IMR-90 (cell line): Measurements from ENCODE around the gene STARD4. TPM values are rescaled to one million over a fixed set of nuclear protein-coding genes. Genes with fewer than 3 reads are reported as not detected.

ENCODE experiments used
- ATAC-seq: fragments of 200-7000 bp; cut with Tn5 transposase; 2 replicates; pipeline ENCODE4 v1.9.1; 2020; ENCODE audit warnings: low read depth, mild to moderate bottlenecking, moderate library complexity
- BruUV-seq: library from RNA; stranded (reverse); fragments of 400-500 nt; replicated peaks from 2 replicates; lab custom pipeline; 2021; lab: Mats Ljungman, UMichigan
- CTCF ChIA-PET: fragments of 300-600 bp; formaldehyde crosslinking; extraction: SDS; loops from one replicate; lab custom pipeline; 2021; ENCODE audit warnings: antibody characterized with exemption; lab: Yijun Ruan, JAX
- POLR2A ChIA-PET: fragments of 300-600 bp; sonication (Branson Sonifier 250); formaldehyde crosslinking; loops from one replicate; lab custom pipeline; 2022; ENCODE audit warnings: antibody characterized with exemption; ENCODE audit not compliant: unreplicated experiment; lab: Charles Lee
- DNase-seq: peaks from one replicate; pipeline ENCODE4 v3.0.0; 2013
- H2AFZ ChIP-seq: replicated peaks from 2 replicates; pipeline ENCODE3; 2013; ENCODE audit warnings: low read length, mild to moderate bottlenecking; ENCODE audit not compliant: poor library complexity
- H2AK5ac ChIP-seq: 2 replicates; pipeline ENCODE4 v1.6.1; 2013; ENCODE audit warnings: low read depth, low read length, inconsistent platforms
- H2AK9ac ChIP-seq: replicated peaks from 2 replicates; pipeline ENCODE3; 2013; ENCODE audit warnings: mild to moderate bottlenecking, low read depth, low read length, moderate library complexity; ENCODE audit not compliant: poor library complexity
- H2BK120ac ChIP-seq: 2 replicates; pipeline ENCODE4 v1.6.1; 2013; ENCODE audit warnings: low read depth, low read length, inconsistent platforms
- H2BK15ac ChIP-seq: 3 replicates; pipeline ENCODE4 v1.6.1; 2013; ENCODE audit warnings: low read depth, low read length, inconsistent platforms
- H2BK20ac ChIP-seq: 2 replicates; pipeline ENCODE4 v1.6.1; 2013; ENCODE audit warnings: low read depth, mild to moderate bottlenecking, inconsistent platforms, low read length, moderate library complexity
- H2BK5ac ChIP-seq: 2 replicates; pipeline ENCODE4 v1.6.1; 2013; ENCODE audit warnings: mild to moderate bottlenecking, low read depth, low read length, inconsistent platforms; ENCODE audit not compliant: poor library complexity, severe bottlenecking
- H3K14ac ChIP-seq: replicated peaks from 2 replicates; pipeline ENCODE4 v1.6.1; 2013; ENCODE audit warnings: low read depth, low read length, inconsistent platforms
- H3K18ac ChIP-seq: 2 replicates; pipeline ENCODE4 v1.6.1; 2013; ENCODE audit warnings: low read depth, low read length, control low read depth
- H3K23ac ChIP-seq: 2 replicates; pipeline ENCODE4 v1.6.1; 2013; ENCODE audit warnings: low read depth, low read length, inconsistent platforms
- H3K27ac ChIP-seq: 2 replicates; pipeline ENCODE4 v1.5.1; 2013; ENCODE audit warnings: mild to moderate bottlenecking, control low read depth, low read length; ENCODE audit not compliant: insufficient read depth
- H3K27me3 ChIP-seq: 2 replicates; pipeline ENCODE4 v1.6.1; 2013; ENCODE audit warnings: low read length; ENCODE audit not compliant: control insufficient read depth, insufficient read depth
- H3K36me3 ChIP-seq: 2 replicates; pipeline ENCODE4 v1.6.1; 2013; ENCODE audit warnings: low read length, mixed read lengths; ENCODE audit not compliant: control insufficient read depth, insufficient read depth
- H3K4ac ChIP-seq: 2 replicates; pipeline ENCODE4 v1.6.1; 2013; ENCODE audit warnings: low read depth, low read length, inconsistent platforms
- H3K4me1 ChIP-seq: 2 replicates; pipeline ENCODE4 v1.6.1; 2013; ENCODE audit warnings: low read length, mixed read lengths; ENCODE audit not compliant: control insufficient read depth, insufficient read depth
- H3K4me2 ChIP-seq: 2 replicates; pipeline ENCODE4 v1.6.1; 2013; ENCODE audit warnings: low read depth, mild to moderate bottlenecking, control low read depth, low read length, moderate library complexity
- H3K4me3 ChIP-seq: 2 replicates; pipeline ENCODE4 v1.5.1; 2013; ENCODE audit warnings: low read depth, mild to moderate bottlenecking, control low read depth, low read length, moderate library complexity; ENCODE audit not compliant: insufficient read depth
- H3K56ac ChIP-seq: 2 replicates; pipeline ENCODE4 v1.6.1; 2013; ENCODE audit warnings: low read length, inconsistent platforms; ENCODE audit not compliant: insufficient read depth; ENCODE audit errors: extremely low read depth
- H3K79me1 ChIP-seq, 2 experiments: 2 replicates each; pipeline ENCODE4 v1.6.1; 2013; ENCODE audit warnings: low read length in 2 of 2, inconsistent platforms in 1 of 2, low read depth in 1 of 2
- H3K9ac ChIP-seq: 2 replicates; pipeline ENCODE4 v1.6.1; 2013; ENCODE audit warnings: low read depth, low read length, control low read depth
- H3K9me1 ChIP-seq: 2 replicates; pipeline ENCODE4 v1.6.1; 2013; ENCODE audit warnings: low read length, inconsistent platforms; ENCODE audit not compliant: insufficient read depth
- H3K9me3 ChIP-seq: 2 replicates; pipeline ENCODE4 v1.6.1; 2013; ENCODE audit warnings: low read length; ENCODE audit not compliant: control insufficient read depth, insufficient read depth
- H4K20me1 ChIP-seq: 2 replicates; pipeline ENCODE4 v1.6.1; 2013; ENCODE audit warnings: low read length, inconsistent platforms; ENCODE audit not compliant: insufficient read depth
- H4K5ac ChIP-seq: 2 replicates; pipeline ENCODE4 v1.6.1; 2013; ENCODE audit warnings: mild to moderate bottlenecking, low read depth, low read length, control low read depth
- H4K8ac ChIP-seq, 2 experiments: 2 replicates each; pipeline ENCODE4 v1.6.1; 2013; ENCODE audit warnings: low read depth in 2 of 2, low read length in 2 of 2, control low read depth in 1 of 2, inconsistent platforms in 1 of 2
- H4K91ac ChIP-seq: 2 replicates; pipeline ENCODE4 v1.6.1; 2013; ENCODE audit warnings: low read depth, low read length, inconsistent platforms; ENCODE audit not compliant: insufficient read depth
- BHLHE40 ChIP-seq: fragments of 150-350 bp; IDR thresholded peaks from 2 replicates; pipeline ENCODE4 v1.6.1; 2016; ENCODE audit warnings: mild to moderate bottlenecking, low read depth, low read length
- CEBPB ChIP-seq: IDR thresholded peaks from 2 replicates; pipeline ENCODE4 v1.6.1; 2012; ENCODE audit warnings: low read depth, low read length, improper control_type of control experiment
- CHD1 ChIP-seq: IDR thresholded peaks from 2 replicates; pipeline ENCODE4 v1.6.1; 2012; ENCODE audit warnings: low read depth, low read length, improper control_type of control experiment
- CTCF ChIP-seq: conservative IDR thresholded peaks from 2 replicates; pipeline ENCODE4 v1.5.1; 2012; ENCODE audit warnings: mild to moderate bottlenecking, low read depth, low read length, improper control_type of control experiment
- ELK1 ChIP-seq: fragments of 150-350 bp; IDR thresholded peaks from 2 replicates; pipeline ENCODE4 v1.6.1; 2016; ENCODE audit warnings: low read depth, mild to moderate bottlenecking, low read length, moderate library complexity, borderline replicate concordance
- FOS ChIP-seq: fragments of 150-350 bp; IDR thresholded peaks from 2 replicates; pipeline ENCODE4 v1.6.1; 2016; ENCODE audit warnings: low read depth, low read length
- MAFK ChIP-seq: IDR thresholded peaks from 2 replicates; pipeline ENCODE4 v1.6.1; 2012; ENCODE audit warnings: low read depth, low read length, improper control_type of control experiment
- MAZ ChIP-seq: IDR thresholded peaks from 2 replicates; pipeline ENCODE4 v1.6.1; 2012; ENCODE audit warnings: low read depth, mild to moderate bottlenecking, low read length, improper control_type of control experiment, moderate library complexity, borderline replicate concordance
- MXI1 ChIP-seq: IDR thresholded peaks from 2 replicates; pipeline ENCODE4 v1.6.1; 2012; ENCODE audit warnings: low read depth, mild to moderate bottlenecking, low read length, moderate library complexity, borderline replicate concordance
- NFE2L2 ChIP-seq: fragments of 150-350 bp; IDR thresholded peaks from 2 replicates; pipeline ENCODE4 v1.6.1; 2016; ENCODE audit warnings: low read depth, mild to moderate bottlenecking, low read length
- POLR2A ChIP-seq: IDR thresholded peaks from 2 replicates; pipeline ENCODE4 v1.6.1; 2012; ENCODE audit warnings: mild to moderate bottlenecking, low read depth, low read length
- RAD21 ChIP-seq: IDR thresholded peaks from 2 replicates; pipeline ENCODE4 v1.6.1; 2012; ENCODE audit warnings: low read length, improper control_type of control experiment
- RCOR1 ChIP-seq: IDR thresholded peaks from 2 replicates; pipeline ENCODE4 v1.6.1; 2012; ENCODE audit warnings: mild to moderate bottlenecking, low read length, improper control_type of control experiment; ENCODE audit not compliant: insufficient replicate concordance
- RFX5 ChIP-seq: IDR thresholded peaks from 2 replicates; pipeline ENCODE4 v1.8.0; 2012; ENCODE audit warnings: low read depth, mild to moderate bottlenecking, low read length, moderate library complexity
- SMC3 ChIP-seq: fragments of 150-350 bp; IDR thresholded peaks from 2 replicates; pipeline ENCODE4 v1.6.1; 2016; ENCODE audit warnings: low read depth, mild to moderate bottlenecking, antibody characterized with exemption, low read length, moderate library complexity
- USF2 ChIP-seq: fragments of 150-350 bp; IDR thresholded peaks from 2 replicates; pipeline ENCODE4 v1.6.1; 2017; ENCODE audit warnings: mild to moderate bottlenecking, antibody characterized with exemption, low read length, low read depth
- WGBS, 2 experiments: methylation state at CpG; one replicate each; pipeline versions ENCODE4 v1.1.5 to v1.1.7; 2013; ENCODE audit warnings: missing lambda C conversion rate in 2 of 2; ENCODE audit not compliant: insufficient read length in 1 of 2; ENCODE audit errors: extremely low coverage in 2 of 2; 5-methylcytosine and 5-hydroxymethylcytosine counted together
- dilution Hi-C: fragments of 300-500 bp; cut with HindIII; formaldehyde crosslinking; loops from one replicate; pipeline ENCODE4 v1.14.3; 2018; ENCODE audit warnings: low sequenced_read_pairs; ENCODE audit not compliant: unreplicated experiment
- in situ Hi-C: fragments of 300-500 bp; cut with MboI; formaldehyde crosslinking; loops from 3 replicates; pipeline ENCODE4 v1.14.3; 2019; ENCODE audit warnings: low sequenced_read_pairs, inconsistent platforms, mixed read lengths
- intact Hi-C: fragments of 100-400 bp; cut with micrococcal nuclease; formaldehyde crosslinking; loops from 2 replicates; pipeline ENCODE4 v1.10.0; 2022
- polyA plus RNA-seq, 3 experiments: library from polyadenylated mRNA; depleted of rRNA; stranded (reverse); fragments of >200 nt; gene quantifications; 2 replicates each; pipeline ENCODE4 v1.2.3, GENCODE V29; 2012; ENCODE audit warnings: low replicate concordance in 1 of 3
- total RNA-seq: library from RNA; depleted of rRNA; stranded (reverse); fragments of >200 nt; gene quantifications from 2 replicates; pipeline ENCODE4 v1.2.3, GENCODE V29; 2012

STARD4 gene
- total and polyA plus RNA-seq, 2 of the 4 experiments (the other 2 are of a cell fraction) = 21.5 to 30.3 TPM

GRCh38 chr5:111493031-111493430, 19.3 kb downstream of the STARD4 start:
- Histone ChIP-seq H3K23ac (no peak overlapping the region), H2AFZ (no peak overlapping the region), H3K79me1 (no peaks in the 10 kb centered on the region), H3K36me3 (peaks cover 1% of the 10 kb centered on the region; the same call in 1 of the 2 replicates), H3K4me3 (no peak overlapping the region), H3K4ac (no peak overlapping the region), H4K5ac (no peak overlapping the region), H4K8ac (no peak overlapping the region), H3K4me2 (no peak overlapping the region), H2AK5ac (no peak overlapping the region), H3K9ac (no peak overlapping the region), H2BK20ac (no peak overlapping the region), H3K18ac (no peak overlapping the region), H3K27ac (no peak overlapping the region), H2BK15ac (no peak overlapping the region), H3K56ac (no peak overlapping the region), H3K9me1 (no peaks in the 10 kb centered on the region), H2BK120ac (no peak overlapping the region), H3K14ac (no peak overlapping the region), H3K4me1 (no peaks in the 10 kb centered on the region), H3K27me3 (no peaks in the 10 kb centered on the region), H2AK9ac (no peak overlapping the region), H4K91ac (no peak overlapping the region), H4K20me1 (no peaks in the 10 kb centered on the region), H3K9me3 (no peaks in the 10 kb centered on the region), H2BK5ac (no peak overlapping the region)
- 80% methylated on average over 1 of the region's 2 CpGs; no CpG with 5 or more reads in 1 of the 2 experiments for WGBS, 2 experiments
- in situ Hi-C loops = no loop called here
- CTCF ChIA-PET = no interaction called here
- no peak for TF ChIP-seq MXI1
- no peak for TF ChIP-seq USF2
- no peak for TF ChIP-seq RAD21
- TF ChIP-seq MAFK = no peak
- no peak for TF ChIP-seq ELK1
- no peak for TF ChIP-seq BHLHE40
- TF ChIP-seq RFX5 = no peak
- TF ChIP-seq CTCF = no peak
- TF ChIP-seq MAZ = no peak
- TF ChIP-seq CEBPB = no peak
- TF ChIP-seq NFE2L2 = no peak
- TF ChIP-seq FOS = no peak
- no peak for TF ChIP-seq CHD1
- no peak for TF ChIP-seq SMC3
- no peak for TF ChIP-seq RCOR1
- TF ChIP-seq POLR2A = no peak
- intact Hi-C loops = no loop called here
- POLR2A ChIA-PET = no interaction called here
- DNase-seq (no peak), ATAC-seq (no peak)
- dilution Hi-C loops = no loop called here
- no TSS peak for BruUV-seq
